GM12865 (cell line): ENCODE results near the gene TUBB4B.

Experiments used
- DNase-seq: peaks from one replicate; pipeline ENCODE4 v3.0.0; 2010; ENCODE audit warnings: low read depth
- H3K4me3 ChIP-seq: 2 replicates; pipeline ENCODE4 v1.5.1; 2011; ENCODE audit warnings: mild to moderate bottlenecking, low read depth, low read length, control low read depth
- TF ChIP-seq, protein P1 (sequence below): IDR thresholded peaks from 2 replicates; pipeline ENCODE4 v1.5.1; 2011; ENCODE audit warnings: low read length, control low read depth, low read depth, inconsistent platforms; ENCODE audit not compliant: insufficient read depth; ENCODE audit errors: missing control alignments

TUBB4B gene

DNA sequence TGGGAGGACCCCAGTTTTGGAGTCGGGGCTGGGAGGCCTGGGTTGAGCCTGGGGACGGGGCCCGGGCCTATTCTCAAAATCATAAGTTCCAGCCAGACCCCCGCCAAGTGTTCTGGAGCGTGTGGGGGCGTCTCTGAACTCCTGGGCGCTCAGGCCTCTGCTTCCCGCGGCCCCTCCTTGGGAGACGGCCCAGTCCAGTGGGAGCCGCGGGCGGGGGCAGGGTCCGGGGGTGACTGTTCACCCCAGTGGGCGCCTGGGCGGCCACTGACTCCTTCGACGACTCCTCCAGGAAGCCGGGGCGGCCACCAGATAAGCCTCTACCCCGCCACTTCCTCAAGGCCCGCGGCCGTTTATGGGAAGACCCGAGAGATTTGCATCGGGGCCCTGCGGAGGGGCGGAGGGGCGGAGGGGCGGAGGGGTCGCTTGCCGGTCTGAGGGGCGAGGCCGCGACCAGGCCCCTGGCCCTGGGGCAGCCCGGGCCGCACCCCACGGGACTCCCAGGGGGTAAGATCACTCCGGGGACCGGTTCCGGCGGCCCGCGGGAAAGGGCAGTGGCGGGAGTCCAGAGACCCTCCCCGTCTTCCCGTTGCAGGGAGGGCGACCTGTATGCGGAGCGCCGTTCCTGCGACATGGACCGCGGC, 37.1 kb downstream of the TUBB4B start:
- TF ChIP-seq, protein P1, sequence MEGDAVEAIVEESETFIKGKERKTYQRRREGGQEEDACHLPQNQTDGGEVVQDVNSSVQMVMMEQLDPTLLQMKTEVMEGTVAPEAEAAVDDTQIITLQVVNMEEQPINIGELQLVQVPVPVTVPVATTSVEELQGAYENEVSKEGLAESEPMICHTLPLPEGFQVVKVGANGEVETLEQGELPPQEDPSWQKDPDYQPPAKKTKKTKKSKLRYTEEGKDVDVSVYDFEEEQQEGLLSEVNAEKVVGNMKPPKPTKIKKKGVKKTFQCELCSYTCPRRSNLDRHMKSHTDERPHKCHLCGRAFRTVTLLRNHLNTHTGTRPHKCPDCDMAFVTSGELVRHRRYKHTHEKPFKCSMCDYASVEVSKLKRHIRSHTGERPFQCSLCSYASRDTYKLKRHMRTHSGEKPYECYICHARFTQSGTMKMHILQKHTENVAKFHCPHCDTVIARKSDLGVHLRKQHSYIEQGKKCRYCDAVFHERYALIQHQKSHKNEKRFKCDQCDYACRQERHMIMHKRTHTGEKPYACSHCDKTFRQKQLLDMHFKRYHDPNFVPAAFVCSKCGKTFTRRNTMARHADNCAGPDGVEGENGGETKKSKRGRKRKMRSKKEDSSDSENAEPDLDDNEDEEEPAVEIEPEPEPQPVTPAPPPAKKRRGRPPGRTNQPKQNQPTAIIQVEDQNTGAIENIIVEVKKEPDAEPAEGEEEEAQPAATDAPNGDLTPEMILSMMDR = no peak
- H3K4me3 ChIP-seq = peak overlapping the region; percentile 68
- peak; percentile 47 for DNase-seq

DNA sequence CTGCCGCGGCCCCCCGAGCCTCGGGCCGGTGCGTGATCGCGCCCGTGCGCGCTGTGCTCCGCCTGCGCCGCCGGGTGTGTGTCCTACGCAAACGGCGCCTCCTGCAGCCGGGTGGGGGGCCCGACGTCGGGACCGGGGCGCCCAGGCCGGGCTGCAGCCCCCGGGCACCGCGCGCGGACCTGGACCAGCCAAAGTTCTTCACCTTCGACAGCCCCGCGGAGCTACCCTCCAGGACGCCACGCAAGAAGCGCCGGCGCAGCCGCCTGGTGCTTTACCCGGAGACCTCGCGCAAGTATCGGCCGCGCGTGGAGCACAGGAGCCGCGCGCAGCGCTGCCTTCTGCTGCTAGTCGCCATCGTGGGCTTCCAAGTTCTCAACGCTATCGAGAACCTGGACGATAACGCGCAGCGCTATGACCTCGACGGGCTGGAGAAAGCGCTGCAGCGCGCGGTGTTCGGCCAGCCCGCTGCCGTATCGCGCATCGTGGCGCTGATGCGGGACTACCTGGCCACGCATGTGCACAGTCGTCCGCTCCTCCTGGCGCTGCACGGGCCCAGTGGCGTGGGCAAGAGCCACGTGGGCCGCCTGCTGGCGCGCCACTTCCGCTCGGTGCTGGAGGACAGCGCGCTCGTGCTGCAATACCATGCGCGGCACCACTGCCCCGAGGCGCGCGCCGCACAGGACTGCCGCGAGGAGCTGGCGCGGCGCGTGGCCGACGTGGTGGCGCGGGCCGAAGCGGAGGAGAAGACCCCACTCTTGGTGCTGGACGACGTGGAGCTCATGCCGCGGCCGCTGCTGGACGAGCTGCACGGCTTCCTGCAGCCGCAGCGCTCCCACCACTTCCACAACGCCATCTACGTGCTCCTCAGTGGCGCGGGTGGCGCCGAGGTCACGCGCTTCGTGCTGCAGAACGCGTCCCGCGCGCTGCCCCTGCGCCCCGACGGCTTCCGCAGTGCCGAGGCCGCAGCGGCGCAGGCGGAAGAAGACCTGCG, 37.9 kb downstream of the TUBB4B start:
- H3K4me3 ChIP-seq = peak overlapping the region; percentile 68; the same call in 1 of the 2 replicates
- TF ChIP-seq, protein P1 = no peak
- no peak for DNase-seq

DNA sequence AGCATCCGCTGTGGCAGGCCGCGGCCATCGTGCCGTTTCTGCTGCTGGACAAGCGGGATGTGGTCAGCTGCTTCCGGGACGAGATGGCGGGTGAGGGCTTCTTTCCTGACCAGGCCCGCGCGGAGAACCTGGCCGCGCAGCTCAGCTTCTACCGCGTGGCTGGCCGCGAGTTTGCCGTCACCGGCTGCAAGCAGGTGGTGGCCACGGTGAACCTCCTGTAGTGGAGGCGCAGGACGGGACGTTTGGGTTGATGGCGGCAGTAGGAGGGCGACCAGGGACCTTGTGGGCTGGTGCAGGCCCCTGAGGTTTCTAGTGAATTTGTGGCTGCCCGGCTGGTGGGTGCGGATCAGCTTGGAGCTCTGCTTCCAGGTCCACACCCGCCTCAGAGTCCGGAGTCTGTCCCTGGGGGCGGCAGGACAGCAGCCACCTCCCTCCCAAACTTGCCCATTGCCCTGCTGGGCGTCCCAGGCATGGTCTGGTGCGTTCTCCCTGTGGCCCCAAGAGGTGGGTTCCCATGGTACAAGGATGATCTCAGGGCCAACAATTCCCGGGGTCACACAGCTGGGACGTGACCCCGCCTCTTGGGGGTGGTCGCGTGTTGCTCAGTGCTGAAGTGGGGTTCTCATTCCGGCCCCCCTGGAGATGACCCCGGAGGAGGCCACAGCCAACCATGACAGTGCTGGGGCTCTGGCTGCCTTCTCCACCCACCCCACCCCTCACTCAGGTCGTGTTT, 38.8 kb downstream of the TUBB4B start:
- no peak overlapping the region for H3K4me3 ChIP-seq
- TF ChIP-seq, protein P1 = no peak
- DNase-seq = no peak

DNA sequence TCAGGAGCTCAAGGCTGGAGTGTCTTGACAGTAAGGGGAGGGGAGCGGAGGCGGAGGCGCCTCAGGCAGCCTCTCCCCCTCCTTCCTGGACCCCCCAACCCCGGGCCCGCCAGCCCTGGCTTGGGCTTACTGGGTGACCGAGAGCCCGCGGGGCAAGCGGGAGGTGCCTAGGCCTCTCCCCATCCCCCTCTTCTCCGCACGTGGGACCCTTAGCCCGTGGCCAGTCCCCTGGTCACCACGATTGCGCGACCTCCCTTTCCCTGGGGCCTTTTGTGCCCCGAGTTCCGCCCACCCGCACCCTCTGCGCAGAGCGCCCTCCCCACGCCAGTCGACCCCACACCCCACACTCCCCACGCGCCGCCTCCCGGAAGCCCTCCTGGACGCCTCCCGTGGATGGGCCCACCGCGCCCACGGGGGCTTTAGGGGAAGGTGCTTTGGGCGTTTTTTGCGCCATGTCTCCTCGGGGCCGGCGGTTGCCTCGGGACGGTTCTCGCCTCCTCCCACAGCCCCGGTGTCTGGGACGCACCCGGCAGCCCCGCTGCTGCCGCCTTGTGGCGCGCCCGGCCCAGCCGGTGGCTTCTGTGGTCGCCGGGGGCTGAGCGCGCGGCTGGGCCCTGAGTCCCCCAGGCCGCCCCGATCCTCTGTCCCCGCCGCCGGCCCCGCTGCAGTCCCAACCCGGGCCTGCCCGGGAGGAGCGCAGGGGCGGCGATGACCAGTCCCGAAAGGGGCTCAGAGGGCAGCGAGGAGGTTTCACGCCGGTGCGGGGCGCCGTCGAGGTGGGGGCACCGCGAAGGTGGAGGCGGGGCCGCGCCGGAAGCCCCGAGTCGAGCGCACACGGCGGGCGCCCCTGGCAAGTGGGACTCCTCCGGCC, 39.6 kb downstream of the TUBB4B start:
- no peak overlapping the region for H3K4me3 ChIP-seq
- DNase-seq = peak; percentile 43
- TF ChIP-seq, protein P1 = peak; percentile 42

DNA sequence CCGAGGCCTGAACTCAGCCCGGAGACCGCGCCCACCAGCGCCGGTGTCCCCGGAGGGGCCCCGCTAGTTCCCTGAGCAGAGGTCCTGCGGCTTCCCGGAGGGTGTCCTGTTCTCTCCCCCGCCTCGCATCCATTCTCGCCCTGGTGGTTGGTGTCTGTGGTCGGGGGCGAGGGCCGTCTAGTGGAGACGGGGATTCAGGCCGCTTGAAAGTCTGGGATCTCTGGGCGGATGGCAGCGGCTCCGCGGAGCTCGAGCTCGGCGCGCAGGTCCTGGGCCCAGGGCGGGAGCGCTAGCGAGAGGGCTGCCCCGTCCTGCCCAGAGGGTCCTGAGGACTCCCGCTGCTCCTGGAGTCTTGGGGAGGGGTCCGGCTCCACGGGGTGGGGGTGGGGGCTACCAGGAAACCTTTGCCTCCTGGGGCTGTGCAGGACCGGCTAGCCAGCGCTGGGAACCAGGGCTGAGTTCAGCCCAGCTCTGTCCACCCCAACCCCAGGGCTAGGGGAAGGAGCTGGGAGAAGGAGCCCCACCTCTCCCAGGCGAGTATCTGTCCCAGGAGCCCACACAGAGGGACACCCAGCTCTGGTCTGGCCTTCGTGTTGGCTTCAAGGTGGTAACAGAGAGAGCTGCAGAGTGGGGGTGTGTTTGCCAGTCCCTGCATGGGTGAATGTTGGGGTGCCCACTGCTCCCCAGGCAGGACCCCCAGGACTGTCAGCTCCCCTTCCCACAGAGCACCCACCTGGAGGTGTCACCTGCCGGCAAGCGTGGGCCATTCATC, 40.4 kb downstream of the TUBB4B start:
- TF ChIP-seq, protein P1 = no peak

More for the DNA sequence above, 40.4 kb downstream of the TUBB4B start:
- H3K4me3 ChIP-seq = no peak overlapping the region
- DNase-seq = no peak
